Measurements from ENCODE around the gene TUBB2B.
A peak's percentile ranks its signal among the peaks of the same experiment; 100 is the strongest.
"Not testable (repeated sequence)": the region's sequence is repeated elsewhere in the genome, so short reads cannot be mapped to it uniquely, and the experiment has no call there.

TUBB2B gene

DNA sequence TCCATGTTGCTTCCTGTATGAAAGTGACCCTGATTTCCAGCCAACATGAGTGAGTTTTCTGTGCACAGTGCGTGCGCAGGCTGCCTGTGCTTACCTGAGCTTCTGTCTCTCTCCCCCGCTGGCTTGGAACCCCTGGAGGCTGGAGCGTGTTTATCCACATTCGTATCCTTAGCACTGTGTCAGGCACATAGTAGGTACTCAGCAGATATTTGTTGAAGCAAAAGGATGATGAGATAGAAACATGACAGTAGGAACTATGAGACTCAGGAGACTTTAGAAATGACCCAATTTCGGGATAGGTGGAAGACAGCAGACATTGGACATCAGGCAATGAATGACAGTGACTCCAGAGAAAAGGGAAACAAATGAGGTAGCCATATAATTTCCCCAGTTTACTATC lies 15.2 kb downstream of the TUBB2B start:
- no peak for DNase-seq (ENCODE audit: low read depth in 1 of 2, low spot score in 1 of 2)

GRCh38 chr6:3211681-3212080 lies 15.8 kb downstream of the TUBB2B start:
- DNase-seq (ENCODE audit: low read depth in 1 of 2, low spot score in 1 of 2) = no peak

- DNase-seq (ENCODE audit: low read depth in 1 of 2, low spot score in 1 of 2) = no peak
These were observed 17.3 kb downstream of the TUBB2B start for GRCh38 chr6:3210024-3210610.

GRCh38 chr6:3209114-3210023 lies 18.1 kb downstream of the TUBB2B start:
- peak in 1 of 2 donors; percentile 55 for DNase-seq (ENCODE audit: low read depth in 1 of 2, low spot score in 1 of 2)

DNA sequence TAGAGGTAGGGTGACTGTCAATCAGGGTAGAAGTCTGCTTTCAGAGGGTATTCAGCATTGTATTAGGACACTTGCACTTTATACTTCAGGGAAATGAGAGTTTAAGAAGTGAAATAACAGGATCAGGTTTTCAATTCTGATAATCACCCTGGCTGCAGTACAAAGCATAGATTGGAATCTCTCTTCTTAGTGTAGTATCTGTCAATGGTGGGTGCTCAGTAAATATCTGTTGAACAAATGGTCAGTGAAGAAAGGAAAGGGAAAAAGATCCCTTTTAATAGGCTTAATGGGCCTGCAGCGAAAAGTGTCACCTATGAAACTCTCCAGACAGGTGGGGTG lies 18.7 kb downstream of the TUBB2B start:
- DNase-seq (ENCODE audit: low read depth in 1 of 2, low spot score in 1 of 2) = no peak

GRCh38 chr6:3208098-3208774 lies 19.2 kb downstream of the TUBB2B start:
- no peak for DNase-seq (ENCODE audit: low read depth in 1 of 2, low spot score in 1 of 2)

DNA sequence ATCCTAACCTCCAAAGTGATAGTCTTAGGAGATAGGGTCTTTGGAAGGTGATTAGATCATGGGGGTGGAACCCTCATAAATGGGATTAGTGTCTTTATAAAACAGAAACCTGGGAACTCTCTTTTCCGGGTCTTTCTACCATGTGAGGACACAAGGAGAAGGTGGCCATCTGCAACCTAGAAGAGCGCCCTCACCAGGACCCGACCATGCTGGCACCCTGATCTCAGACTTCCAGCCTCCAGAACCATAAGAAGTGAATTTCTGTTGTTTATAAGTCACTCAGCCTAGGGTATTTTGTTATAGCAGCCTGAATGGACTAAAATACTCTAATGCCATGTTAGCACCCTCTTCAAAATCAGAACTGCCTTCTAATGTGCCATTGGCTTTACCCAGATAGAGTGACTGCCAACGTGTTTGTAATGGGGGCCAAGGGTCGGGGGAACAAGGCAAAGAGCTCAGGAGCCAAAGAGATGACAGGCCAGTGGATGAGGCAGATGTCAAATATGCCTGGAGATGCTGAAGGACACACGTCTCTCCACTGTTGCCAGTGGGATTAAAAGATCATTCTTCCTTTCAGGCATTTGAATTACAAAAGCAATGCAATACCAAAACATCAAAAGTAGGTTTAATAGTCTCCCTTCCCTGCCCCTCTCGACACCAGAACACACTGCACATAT lies 21.0 kb downstream of the TUBB2B start:
- DNase-seq (ENCODE audit: low read depth in 1 of 2, low spot score in 1 of 2) = no peak

DNA sequence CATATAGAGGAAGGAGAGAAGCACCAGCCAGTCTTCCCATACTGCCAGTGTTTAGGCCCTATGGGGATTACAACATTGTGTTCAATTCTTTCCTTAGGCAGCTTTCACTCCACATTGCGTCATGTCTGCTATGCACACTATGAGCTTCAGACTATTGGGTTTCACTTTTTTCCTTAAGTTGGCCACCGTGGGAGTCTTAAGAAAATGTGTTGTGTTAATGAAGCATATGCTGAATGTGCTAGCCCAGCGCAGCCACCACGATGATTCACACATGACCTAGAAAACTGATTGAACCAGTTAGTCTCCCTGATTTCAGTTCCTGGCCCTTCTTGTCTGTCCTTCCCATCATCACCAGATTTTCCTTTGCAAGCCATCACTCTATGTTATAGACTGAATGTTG lies 21.5 kb downstream of the TUBB2B start:
- DNase-seq (ENCODE audit: low read depth in 1 of 2, low spot score in 1 of 2) = no peak

- no peak for DNase-seq (ENCODE audit: low read depth in 1 of 2, low spot score in 1 of 2)
These were observed 22.5 kb downstream of the TUBB2B start for GRCh38 chr6:3204921-3205320.

DNA sequence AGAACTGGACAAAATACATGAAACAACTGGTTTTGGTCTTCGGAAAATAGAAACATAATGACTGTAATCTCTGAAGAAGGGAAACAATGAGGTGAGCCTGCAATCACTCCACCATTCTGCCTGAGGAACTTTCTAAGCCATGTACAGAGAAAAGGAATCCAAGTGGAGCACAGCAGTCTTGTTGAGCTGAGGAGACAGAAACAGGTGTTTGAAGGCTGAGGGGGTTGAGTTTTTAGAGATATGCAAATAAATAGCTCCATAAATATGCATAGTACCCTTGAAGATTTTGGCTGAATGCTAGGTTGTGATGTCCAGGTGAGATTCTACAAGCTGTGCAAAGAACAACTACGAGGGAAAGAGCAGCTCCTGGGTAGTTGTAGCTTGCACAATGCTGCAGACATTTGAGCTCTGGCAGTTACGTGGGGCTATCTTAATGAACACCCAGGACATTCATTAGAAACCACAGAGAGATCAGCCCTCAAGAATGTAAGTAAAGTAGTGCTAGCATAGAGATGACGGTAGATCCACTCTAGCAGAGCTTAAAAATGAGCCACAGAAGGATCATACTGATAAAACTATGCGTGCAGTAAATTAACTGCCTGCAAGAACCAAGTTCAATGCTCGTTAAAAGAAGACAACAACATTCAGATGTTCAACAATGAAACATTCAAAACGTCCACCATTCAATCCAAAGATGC lies 24.3 kb downstream of the TUBB2B start:
- DNase-seq (ENCODE audit: low read depth in 1 of 2, low spot score in 1 of 2) = no peak

DNA sequence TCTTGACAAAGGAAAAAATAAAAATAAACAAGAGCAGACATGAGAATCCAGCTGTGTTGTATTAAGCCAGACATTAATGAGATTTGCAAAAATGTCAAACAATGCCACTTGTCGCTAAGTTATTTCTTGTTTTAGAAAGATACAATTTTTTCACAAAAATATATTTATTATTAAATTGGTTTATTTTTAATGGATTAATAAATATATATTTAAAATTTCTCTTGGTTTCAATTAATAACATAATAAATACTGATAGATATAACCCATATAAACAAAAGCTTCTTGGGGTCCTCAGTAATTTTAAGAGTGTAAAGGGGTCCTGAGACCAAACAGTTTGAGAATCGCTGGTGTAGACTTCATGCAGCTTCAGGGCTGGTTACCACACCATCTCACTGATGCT lies 26.1 kb downstream of the TUBB2B start:
- DNase-seq (ENCODE audit: low read depth in 1 of 2, low spot score in 1 of 2) = no peak

- DNase-seq (ENCODE audit: low read depth in 1 of 2, low spot score in 1 of 2) = no peak
These were observed 26.8 kb downstream of the TUBB2B start for GRCh38 chr6:3200682-3201081.

- no peak for DNase-seq (ENCODE audit: low read depth in 1 of 2, low spot score in 1 of 2)
These were observed 28.1 kb downstream of the TUBB2B start for GRCh38 chr6:3199382-3199781.

DNA sequence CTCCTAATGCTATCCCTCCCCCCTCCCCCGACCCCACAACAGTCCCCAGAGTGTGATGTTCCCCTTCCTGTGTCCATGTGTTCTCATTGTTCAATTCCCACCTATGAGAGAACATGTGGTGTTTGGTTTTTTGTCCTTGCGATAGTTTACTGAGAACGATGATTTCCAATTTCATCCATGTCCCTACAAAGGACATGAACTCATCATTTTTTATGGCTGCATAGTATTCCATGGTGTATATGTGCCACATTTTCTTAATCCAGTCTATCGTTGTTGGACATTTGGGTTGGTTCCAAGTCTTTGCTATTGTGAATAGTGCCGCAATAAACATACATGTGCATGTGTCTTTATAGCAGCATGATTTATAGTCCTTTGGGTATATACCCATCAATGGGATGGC lies 29.7 kb downstream of the TUBB2B start:
- DNase-seq (ENCODE audit: low read depth in 1 of 2, low spot score in 1 of 2) = not testable (repeated sequence)

- no peak for DNase-seq (ENCODE audit: low read depth in 1 of 2, low spot score in 1 of 2)
These were observed 30.7 kb downstream of the TUBB2B start for GRCh38 chr6:3196770-3197169.

DNA sequence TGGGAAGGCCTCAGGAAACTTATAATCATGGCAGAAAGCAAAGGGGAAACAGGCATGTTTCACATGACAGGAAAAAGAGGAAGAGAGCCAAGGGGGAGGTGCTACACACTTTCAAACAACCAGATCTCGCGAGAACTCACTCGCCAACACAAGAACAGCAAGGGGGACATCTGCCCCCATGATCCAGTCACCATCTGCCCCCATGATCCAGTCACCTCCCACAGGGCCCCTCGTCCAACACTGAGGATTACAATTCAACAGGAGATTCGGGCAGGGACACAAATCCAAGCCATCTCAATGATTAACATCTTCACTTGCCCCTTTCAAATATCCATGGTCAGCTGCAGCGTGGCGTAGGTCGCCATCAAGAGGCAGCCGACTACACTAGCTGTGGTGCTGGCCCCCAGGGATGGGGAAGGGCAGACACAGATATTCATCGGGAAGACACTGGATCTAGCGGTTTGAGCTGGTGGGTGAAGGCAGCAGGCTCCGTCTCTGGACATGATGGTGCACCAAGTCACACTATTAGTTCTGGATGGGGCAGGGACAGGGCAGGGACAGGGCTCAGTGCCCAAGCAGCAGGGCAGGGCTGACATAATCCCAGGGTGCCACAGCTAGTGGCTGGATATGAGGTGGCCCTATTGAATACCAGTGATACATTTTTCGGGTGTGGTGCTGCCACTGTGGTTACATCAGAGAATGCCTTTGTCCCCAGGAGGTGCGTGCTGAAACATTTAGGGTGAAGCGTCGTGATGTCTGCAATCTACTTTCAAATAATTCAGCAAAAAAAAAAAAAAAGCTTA lies 31.6 kb downstream of the TUBB2B start:
- DNase-seq (ENCODE audit: low read depth in 1 of 2, low spot score in 1 of 2) = no peak

GRCh38 chr6:3195420-3195694 lies 32.1 kb downstream of the TUBB2B start:
- DNase-seq (ENCODE audit: low read depth in 1 of 2, low spot score in 1 of 2) = no peak

DNA sequence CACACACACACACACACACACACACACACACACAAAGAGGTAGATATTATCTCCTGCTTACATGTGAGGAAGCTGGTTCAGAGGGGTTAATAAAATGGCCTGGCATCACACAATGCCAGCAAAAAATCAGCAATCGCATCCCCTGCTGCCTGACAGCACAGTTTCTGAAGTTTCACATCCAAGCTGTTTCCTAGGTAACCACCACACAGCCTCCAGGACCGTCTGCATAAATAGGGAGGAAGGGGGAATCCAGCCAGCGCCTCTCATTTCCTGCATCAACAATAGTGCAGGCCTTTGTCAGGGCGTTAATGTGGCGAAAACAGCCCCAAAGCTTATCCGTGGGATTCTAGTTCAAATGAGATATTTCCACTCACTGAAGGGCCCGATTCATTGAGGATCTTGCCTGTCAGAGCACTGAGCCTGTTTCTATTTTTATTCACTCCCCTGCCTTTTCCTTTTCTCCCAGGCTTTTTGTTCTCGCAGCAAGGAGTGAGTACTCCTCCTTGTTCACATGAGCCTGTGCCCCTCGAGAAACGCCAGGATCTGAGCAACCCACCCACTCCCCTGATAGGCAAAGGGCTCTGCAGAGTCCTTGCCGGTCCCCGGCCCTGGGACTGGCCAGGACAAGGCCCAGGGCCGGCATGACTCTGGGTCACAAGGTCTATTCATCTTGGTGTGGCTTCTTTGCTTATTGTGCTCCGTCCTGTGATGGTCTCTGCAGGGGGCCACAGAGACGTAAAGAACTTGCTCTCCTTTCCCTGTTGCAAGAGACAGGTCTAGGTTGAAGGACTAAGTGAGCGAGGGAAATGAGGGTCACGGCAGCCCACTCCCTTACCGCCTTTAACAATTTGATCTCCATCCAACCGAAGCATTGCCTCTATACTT lies 32.7 kb downstream of the TUBB2B start:
- DNase-seq (ENCODE audit: low read depth in 1 of 2, low spot score in 1 of 2) = no peak

GRCh38 chr6:3193102-3193849 lies 34.2 kb downstream of the TUBB2B start:
- DNase-seq (ENCODE audit: low read depth in 1 of 2, low spot score in 1 of 2) = no peak
